Fibroblast of pulmonary artery (primary cell): ENCODE measurements around the gene PIEZO2.

Source experiments
- DNase-seq: peaks from one replicate; pipeline ENCODE4 v3.0.0-alpha.2; 2010; ENCODE audit warnings: low read depth
- H3K4me3 ChIP-seq: replicated peaks from 2 replicates; pipeline ENCODE4 v1.5.1; 2011; ENCODE audit warnings: low read depth, mild to moderate bottlenecking, control low read depth, low read length, moderate library complexity
- TF ChIP-seq, protein P1 (sequence below): IDR thresholded peaks from 2 replicates; pipeline ENCODE4 v1.5.1; 2011; ENCODE audit warnings: mild to moderate bottlenecking, control low read depth, low read length, inconsistent platforms; ENCODE audit errors: missing control alignments

The PIEZO2 gene

DNA sequence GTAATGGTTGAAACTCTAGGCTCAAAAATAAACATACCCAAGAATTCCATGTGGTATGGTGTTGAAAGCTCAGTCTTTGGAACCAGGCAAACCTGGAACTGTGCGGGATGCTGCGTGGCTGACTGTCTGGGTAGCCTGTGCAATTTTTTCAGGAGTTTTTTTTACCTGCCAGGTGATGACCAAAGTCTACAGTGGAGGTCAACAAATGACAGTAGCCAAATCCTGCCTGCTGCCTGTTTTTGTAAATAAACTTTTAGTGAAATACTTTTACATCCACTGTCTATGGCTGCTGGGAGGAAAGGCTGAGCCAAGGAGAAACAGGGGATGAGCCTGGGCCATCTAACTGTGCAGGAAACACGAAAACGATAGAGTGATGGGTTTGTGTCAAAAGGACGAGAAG, 240.6 kb downstream of the PIEZO2 start:
- TF ChIP-seq, protein P1, sequence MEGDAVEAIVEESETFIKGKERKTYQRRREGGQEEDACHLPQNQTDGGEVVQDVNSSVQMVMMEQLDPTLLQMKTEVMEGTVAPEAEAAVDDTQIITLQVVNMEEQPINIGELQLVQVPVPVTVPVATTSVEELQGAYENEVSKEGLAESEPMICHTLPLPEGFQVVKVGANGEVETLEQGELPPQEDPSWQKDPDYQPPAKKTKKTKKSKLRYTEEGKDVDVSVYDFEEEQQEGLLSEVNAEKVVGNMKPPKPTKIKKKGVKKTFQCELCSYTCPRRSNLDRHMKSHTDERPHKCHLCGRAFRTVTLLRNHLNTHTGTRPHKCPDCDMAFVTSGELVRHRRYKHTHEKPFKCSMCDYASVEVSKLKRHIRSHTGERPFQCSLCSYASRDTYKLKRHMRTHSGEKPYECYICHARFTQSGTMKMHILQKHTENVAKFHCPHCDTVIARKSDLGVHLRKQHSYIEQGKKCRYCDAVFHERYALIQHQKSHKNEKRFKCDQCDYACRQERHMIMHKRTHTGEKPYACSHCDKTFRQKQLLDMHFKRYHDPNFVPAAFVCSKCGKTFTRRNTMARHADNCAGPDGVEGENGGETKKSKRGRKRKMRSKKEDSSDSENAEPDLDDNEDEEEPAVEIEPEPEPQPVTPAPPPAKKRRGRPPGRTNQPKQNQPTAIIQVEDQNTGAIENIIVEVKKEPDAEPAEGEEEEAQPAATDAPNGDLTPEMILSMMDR = no peak
- DNase-seq = no peak
- no peak overlapping the region for H3K4me3 ChIP-seq

GRCh38 chr18:10907749-10908148, 241.6 kb downstream of the PIEZO2 start:
- no peak overlapping the region for H3K4me3 ChIP-seq
- TF ChIP-seq, protein P1 = no peak
- DNase-seq = no peak

GRCh38 chr18:10901329-10901728, 248.0 kb downstream of the PIEZO2 start:
- DNase-seq = no peak
- TF ChIP-seq, protein P1 = no peak
- H3K4me3 ChIP-seq = no peak overlapping the region

DNA sequence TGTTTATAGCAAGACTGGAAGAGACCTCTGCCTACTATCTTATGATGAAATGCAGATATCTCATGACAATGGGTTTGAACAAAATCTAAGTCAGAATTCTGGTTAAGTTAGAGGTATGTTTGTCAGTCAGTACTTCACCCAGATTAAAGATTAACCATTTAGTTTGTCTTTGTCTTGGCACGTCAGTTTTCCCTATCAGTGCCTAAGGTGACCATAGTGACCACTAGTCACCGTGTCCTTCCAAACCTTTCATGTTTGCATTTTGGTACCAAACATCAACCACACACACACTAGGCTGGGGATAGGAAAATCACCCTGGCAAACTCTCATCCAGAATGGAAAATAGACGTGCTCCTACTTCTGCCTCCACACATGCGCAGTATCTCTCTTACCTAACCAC, 248.9 kb downstream of the PIEZO2 start:
- TF ChIP-seq, protein P1 = no peak
- no peak overlapping the region for H3K4me3 ChIP-seq
- no peak for DNase-seq

GRCh38 chr18:10899481-10899880, 249.9 kb downstream of the PIEZO2 start:
- H3K4me3 ChIP-seq = no peak overlapping the region
- TF ChIP-seq, protein P1 = no peak
- DNase-seq = no peak

DNA sequence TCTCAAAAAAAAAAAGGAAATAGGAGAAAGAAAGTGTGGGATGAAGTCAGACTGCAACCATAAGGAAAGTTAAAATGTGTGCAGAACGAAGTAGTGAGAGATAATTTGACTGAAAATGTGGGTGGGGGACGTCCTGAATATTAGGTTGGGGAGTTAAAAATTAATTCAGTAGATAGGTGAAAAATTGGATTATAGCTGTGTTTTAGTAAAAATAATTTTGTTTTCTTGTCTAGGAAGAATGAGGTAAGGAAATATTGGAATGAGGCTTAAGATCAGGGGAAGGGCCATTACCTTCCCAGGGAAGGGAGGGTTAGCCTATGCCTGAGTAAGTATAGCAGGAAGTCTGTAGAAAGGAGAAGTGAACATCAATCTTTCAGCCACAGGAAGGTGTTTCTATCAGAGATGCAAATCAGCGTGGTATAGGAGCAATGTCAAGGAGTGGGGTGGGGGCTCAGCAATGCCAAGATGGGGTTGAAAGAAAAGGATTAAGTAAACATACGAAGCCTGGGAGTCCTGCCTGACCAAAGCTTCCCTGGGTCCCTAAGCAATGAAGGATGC, 250.9 kb downstream of the PIEZO2 start:
- no peak overlapping the region for H3K4me3 ChIP-seq
- DNase-seq = no peak
- TF ChIP-seq, protein P1 = no peak

- TF ChIP-seq, protein P1 = no peak
- no peak overlapping the region for H3K4me3 ChIP-seq
- DNase-seq = peak; percentile 24
Measured at GRCh38 chr18:10896851-10897250, 252.5 kb downstream of the PIEZO2 start.
